H1 (cell line): ENCODE data around the gene NWD2. TPM values are rescaled to one million over a fixed set of nuclear protein-coding genes. Genes with fewer than 3 reads are reported as not detected.

Experiments
- CTCF ChIA-PET: fragments of 300-600 bp; sonication (Branson Sonifier 250); formaldehyde crosslinking; loops from one replicate; lab custom pipeline; 2021; ENCODE audit not compliant: partially characterized antibody; lab: Charles Lee
- POLR2A ChIA-PET: fragments of 300-600 bp; sonication (Branson Sonifier 250); formaldehyde crosslinking; loops from one replicate; lab custom pipeline; 2021; ENCODE audit warnings: inconsistent platforms; ENCODE audit not compliant: partially characterized antibody; lab: Charles Lee
- DNase-seq, 2 experiments: peaks; one replicate each; pipeline versions ENCODE4 v3.0.0 to v3.0.0-alpha.2; 2010 to 2022; ENCODE audit warnings: low spot score in 2 of 2, low read depth in 1 of 2, mixed read lengths in 1 of 2
- FAIRE-seq: peaks from 2 replicates; lab custom pipeline; 2011; peaks lifted over from hg19 to GRCh38; lab: Jason Lieb, UNC
- H2AFZ ChIP-seq: 2 replicates; pipeline ENCODE4 v1.8.1; 2012; ENCODE audit warnings: low read length, inconsistent platforms
- H2AK5ac ChIP-seq: 2 replicates; pipeline ENCODE4 v1.6.1; 2013; ENCODE audit warnings: low read depth, low read length
- H2BK120ac ChIP-seq: replicated peaks from 2 replicates; pipeline ENCODE3; 2013; ENCODE audit warnings: low read depth, low read length, inconsistent platforms
- H2BK12ac ChIP-seq: 2 replicates; pipeline ENCODE4 v1.6.1; 2013; ENCODE audit warnings: low read depth, low read length
- H2BK15ac ChIP-seq: 2 replicates; pipeline ENCODE4 v1.6.1; 2013; ENCODE audit warnings: low read length
- H2BK20ac ChIP-seq: 2 replicates; pipeline ENCODE4 v1.6.1; 2013; ENCODE audit warnings: low read length
- H2BK5ac ChIP-seq: 2 replicates; pipeline ENCODE4 v1.6.1; 2013; ENCODE audit warnings: low read depth, low read length
- H3K14ac ChIP-seq: 2 replicates; pipeline ENCODE4 v1.6.1; 2013; ENCODE audit warnings: inconsistent platforms; ENCODE audit not compliant: insufficient read length
- H3K18ac ChIP-seq: 2 replicates; pipeline ENCODE4 v1.6.1; 2013; ENCODE audit warnings: low read length; ENCODE audit errors: extremely low read depth
- H3K23ac ChIP-seq: 2 replicates; pipeline ENCODE4 v1.6.1; 2013; ENCODE audit warnings: inconsistent platforms; ENCODE audit not compliant: insufficient read length
- H3K23me2 ChIP-seq: 2 replicates; pipeline ENCODE4 v1.6.1; 2013; ENCODE audit warnings: low read depth, low read length
- H3K27ac ChIP-seq: 2 replicates; pipeline ENCODE4 v1.6.1; 2011; ENCODE audit warnings: low read depth, low read length, inconsistent platforms
- H3K27me3 ChIP-seq, 4 experiments: replicated peaks in 1 of 4; 1 replicate in 1 of 4; 2 replicates in 3 of 4; pipeline versions ENCODE4 v1.6.1 to v1.8.1; 2011 to 2013; ENCODE audit warnings: low read length in 3 of 4, mild to moderate bottlenecking in 3 of 4, inconsistent platforms in 2 of 4, mixed read lengths in 2 of 4, moderate library complexity in 1 of 4; ENCODE audit not compliant: control insufficient read depth in 3 of 4, insufficient read depth in 3 of 4; ENCODE audit errors: extremely low read depth in 1 of 4
- H3K36me3 ChIP-seq, 4 experiments: 2 replicates each; pipeline versions ENCODE4 v1.6.1 to v1.8.1; 2011 to 2013; ENCODE audit warnings: mild to moderate bottlenecking in 4 of 4, low read length in 3 of 4, moderate library complexity in 2 of 4, control low read depth in 1 of 4, inconsistent platforms in 1 of 4; ENCODE audit not compliant: insufficient read depth in 4 of 4, control insufficient read depth in 2 of 4
- H3K4ac ChIP-seq: replicated peaks from 2 replicates; pipeline ENCODE3; 2013; ENCODE audit warnings: low read length, low read depth, mixed read lengths, inconsistent platforms; ENCODE audit not compliant: insufficient read length
- H3K4me1 ChIP-seq, 4 experiments: replicated peaks in 1 of 4; 1 replicate in 1 of 4; 2 replicates in 3 of 4; pipeline versions ENCODE4 v1.6.1 to v1.8.1; 2011 to 2013; ENCODE audit warnings: low read length in 3 of 4, inconsistent platforms in 2 of 4, mixed read lengths in 1 of 4; ENCODE audit not compliant: insufficient read depth in 4 of 4, control insufficient read depth in 3 of 4
- H3K4me2 ChIP-seq, 2 experiments: 2 replicates each; pipeline versions ENCODE4 v1.6.1 to v1.8.1; 2011 to 2013; ENCODE audit warnings: low read depth in 2 of 2, low read length in 2 of 2, control low read depth in 1 of 2, inconsistent platforms in 1 of 2, mild to moderate bottlenecking in 1 of 2; ENCODE audit not compliant: insufficient read depth in 1 of 2
- H3K4me3 ChIP-seq, 4 experiments: fragments of 200-600, 300-600 bp in 1 of 4; sonication (generic), shearing (Covaris generic), sonication (Bioruptor Twin) in 1 of 4; 2 replicates each; pipeline versions ENCODE4 v1.5.1 to v1.8.1; 2011 to 2016; ENCODE audit warnings: low read length in 4 of 4, low read depth in 3 of 4, control low read depth in 2 of 4, inconsistent platforms in 2 of 4, mild to moderate bottlenecking in 2 of 4, mixed read lengths in 1 of 4, moderate library complexity in 1 of 4; ENCODE audit not compliant: insufficient read depth in 2 of 4; ENCODE audit errors: extremely low read depth in 1 of 4
- H3K56ac ChIP-seq: replicated peaks from 2 replicates; pipeline ENCODE3; 2013; ENCODE audit warnings: low read depth, mild to moderate bottlenecking, mixed read lengths, low read length, inconsistent platforms; ENCODE audit not compliant: insufficient read length
- H3K79me1 ChIP-seq: 2 replicates; pipeline ENCODE4 v1.6.1; 2013; ENCODE audit warnings: low read depth, low read length, control low read depth
- H3K79me2 ChIP-seq, 2 experiments: 2 replicates each; pipeline versions ENCODE4 v1.6.1 to v1.8.1; 2012 to 2013; ENCODE audit warnings: low read length in 2 of 2, mild to moderate bottlenecking in 2 of 2, inconsistent platforms in 1 of 2; ENCODE audit not compliant: insufficient read depth in 2 of 2, control insufficient read depth in 1 of 2
- H3K9ac ChIP-seq, 4 experiments: replicated peaks in 1 of 4; 1 replicate in 1 of 4; 2 replicates in 3 of 4; pipeline versions ENCODE4 v1.6.1 to v1.8.1; 2011 to 2013; ENCODE audit warnings: low read depth in 3 of 4, low read length in 3 of 4, control low read depth in 2 of 4, mild to moderate bottlenecking in 2 of 4, moderate library complexity in 2 of 4, inconsistent platforms in 1 of 4; ENCODE audit errors: extremely low read depth in 1 of 4
- H3K9me3 ChIP-seq, 2 experiments: 2 replicates each; pipeline versions ENCODE4 v1.6.1 to v1.8.1; 2012 to 2013; ENCODE audit warnings: mild to moderate bottlenecking in 2 of 2, moderate library complexity in 2 of 2, control low read depth in 1 of 2, inconsistent platforms in 1 of 2, low read depth in 1 of 2, low read length in 1 of 2, mixed read lengths in 1 of 2; ENCODE audit not compliant: insufficient read depth in 2 of 2
- H4K20me1 ChIP-seq, 2 experiments: replicated peaks in 1 of 2; 2 replicates each; pipeline versions ENCODE3 to v1.8.1; 2011 to 2013; ENCODE audit warnings: inconsistent platforms in 2 of 2, low read length in 2 of 2, mild to moderate bottlenecking in 1 of 2; ENCODE audit not compliant: insufficient read depth in 2 of 2, control insufficient read depth in 1 of 2
- H4K5ac ChIP-seq: 2 replicates; pipeline ENCODE4 v1.6.1; 2013; ENCODE audit warnings: low read length, low read depth, mixed read lengths, inconsistent platforms; ENCODE audit not compliant: insufficient read length
- H4K8ac ChIP-seq: 2 replicates; pipeline ENCODE4 v1.8.0; 2013; ENCODE audit warnings: mild to moderate bottlenecking, moderate library complexity, low read length, inconsistent platforms; ENCODE audit not compliant: insufficient read depth; ENCODE audit errors: extremely low read depth
- H4K91ac ChIP-seq: replicated peaks from 2 replicates; pipeline ENCODE3; 2013; ENCODE audit warnings: low read length, mixed read lengths, inconsistent platforms; ENCODE audit not compliant: insufficient read length
- CEBPB ChIP-seq: IDR thresholded peaks from 2 replicates; pipeline ENCODE4 v1.6.1; 2012; ENCODE audit warnings: low read depth, low read length
- E2F6 ChIP-seq: IDR thresholded peaks from 2 replicates; pipeline ENCODE4 v1.6.1; 2012; ENCODE audit warnings: inconsistent platforms
- MAFK ChIP-seq: IDR thresholded peaks from 2 replicates; pipeline ENCODE4 v1.6.1; 2012; ENCODE audit warnings: low read depth, mild to moderate bottlenecking, improper control_type of control experiment, low read length
- PHF8 ChIP-seq: fragments of 200-600 bp; sonication (generic); conservative IDR thresholded peaks from 2 replicates; pipeline ENCODE4 v1.7.1; 2012; ENCODE audit warnings: low read depth, mild to moderate bottlenecking, inconsistent platforms, low read length, moderate library complexity
- RXRA ChIP-seq: IDR thresholded peaks from 2 replicates; pipeline ENCODE4 v1.6.1; 2011; ENCODE audit warnings: low read depth, mild to moderate bottlenecking, low read length, moderate library complexity; ENCODE audit not compliant: insufficient read depth
- whole genome bisulfite sequencing, 2 experiments: shearing (Covaris generic) in 1 of 2; methylation state at CpG; one replicate each; pipeline versions ENCODE4 v1.1.6 to v1.1.7; 2013 to 2015; ENCODE audit warnings: low lambda C conversion rate in 2 of 2, mixed read lengths in 2 of 2, inconsistent platforms in 1 of 2, low coverage in 1 of 2, missing lambda C conversion rate in 1 of 2; ENCODE audit not compliant: insufficient replicate concordance in 2 of 2, insufficient coverage in 1 of 2, insufficient read length in 1 of 2; ENCODE audit errors: extremely low coverage in 1 of 2, missing lambda C conversion rate in 1 of 2; 5-methylcytosine and 5-hydroxymethylcytosine counted together
- polyA plus RNA-seq, 7 experiments: library from polyadenylated mRNA; depleted of rRNA in 3 of 7; stranded (reverse) in 5 of 7; unstranded in 2 of 7; fragments of >200 nt in 5 of 7; fragments of 200-250 nt in 2 of 7; gene quantifications; 1 replicate in 5 of 7; 2 replicates in 1 of 7; 4 replicates in 1 of 7; pipeline versions ENCODE4 v1.2.1 to v1.2.3, GENCODE V29; 2011 to 2013; ENCODE audit warnings: missing spikeins in 2 of 7, mixed read lengths in 2 of 7
- total RNA-seq: library from RNA; stranded (reverse); fragmentation: NEBNext Ultra II Directional; extraction: Animal tissue kit (Norgen Biotek cat#: 25700); gene quantifications from 2 replicates; pipeline ENCODE4 v1.2.1, GENCODE V29; 2021

The NWD2 gene
- total and polyA plus RNA-seq, 2 of the 8 experiments (the other 6 are each of a cell fraction or from before 2014, with no cell fraction given): under 0.01 TPM; not detected in 1

- Histone ChIP-seq H4K8ac (no peak overlapping the region), H2BK120ac (no peak overlapping the region), H2BK15ac (no peak overlapping the region), H3K56ac (no peak overlapping the region), H3K23ac (no peak overlapping the region), H3K79me1 (no peaks in the 10 kb centered on the region), H2BK12ac (no peak overlapping the region), H3K23me2 (no peaks in the 10 kb centered on the region), H3K14ac (no peak overlapping the region), H2AFZ (no peak overlapping the region), H3K9me3 (no peaks in the 10 kb centered on the region), H3K36me3 (no peaks in the 10 kb centered on the region), H4K91ac (no peak overlapping the region), H2BK5ac (no peak overlapping the region), H4K5ac (no peak overlapping the region), H3K4me2 (no peak overlapping the region), H3K4me3 (no peak overlapping the region), H3K4me1 (peaks cover 0 to 3% (median 1%) of the 10 kb centered on the region in 4 experiments; a peak in 4 of 7 replicates), H2AK5ac (no peak overlapping the region), H2BK20ac (no peak overlapping the region), H3K27me3 (no peaks in the 10 kb centered on the region), H3K18ac (no peak overlapping the region), H3K27ac (no peak overlapping the region), H3K9ac (no peak overlapping the region), H3K79me2 (no peaks in the 10 kb centered on the region), H4K20me1 (no peaks in the 10 kb centered on the region), H3K4ac (no peak overlapping the region)
- ChIA-PET CTCF (interaction anchor here (0.6 to 2.7 kb wide), 4 partner anchors 9 to 101 kb away, joined by 3 to 9 read pairs (median 4); a partner anchor contains a TSS), POLR2A (no interaction called here)
- 43% methylated on average over 2 of the region's 2 CpGs; no CpG with 5 or more reads in 1 of the 2 experiments for WGBS, 2 experiments
- DNase-seq (no peak), FAIRE-seq (no peak)
- TF ChIP-seq E2F6 (no peak), PHF8 (no peak), RXRA (no peak), MAFK (no peak), CEBPB (no peak)
Measured at GRCh38 chr4:37465845-37466244, 221.3 kb downstream of the NWD2 start.
